ENCODE data around the gene SOX5.

Gene SOX5

GRCh38 chr12:23600919-23601318, 348.6 kb downstream of the SOX5 start:
- DNase-seq (ENCODE audit: low read depth), result no peak

- no peak for DNase-seq (ENCODE audit: low read depth)
These were observed 352.9 kb downstream of the SOX5 start for GRCh38 chr12:23596568-23596967.

- no peak for DNase-seq (ENCODE audit: low read depth)
These were observed 361.5 kb downstream of the SOX5 start for GRCh38 chr12:23587833-23588559.

- no peak for DNase-seq (ENCODE audit: low read depth)
These were observed 363.7 kb downstream of the SOX5 start for GRCh38 chr12:23585782-23586163.

- DNase-seq (ENCODE audit: low read depth), result no peak
These were observed 364.2 kb downstream of the SOX5 start for GRCh38 chr12:23585156-23585781.

GRCh38 chr12:23581913-23582312, 367.6 kb downstream of the SOX5 start:
- DNase-seq (ENCODE audit: low read depth), result no peak

GRCh38 chr12:23579257-23579656, 370.2 kb downstream of the SOX5 start:
- DNase-seq (ENCODE audit: low read depth), result no peak

- DNase-seq (ENCODE audit: low read depth), result no peak
These were observed 373.1 kb downstream of the SOX5 start for GRCh38 chr12:23576372-23576771.

GRCh38 chr12:23569356-23569755, 380.1 kb downstream of the SOX5 start:
- DNase-seq (ENCODE audit: low read depth), result no peak

GRCh38 chr12:23566133-23566532, 383.3 kb downstream of the SOX5 start:
- DNase-seq (ENCODE audit: low read depth), result no peak

- no peak for DNase-seq (ENCODE audit: low read depth)
These were observed 384.9 kb downstream of the SOX5 start for GRCh38 chr12:23564451-23565152.

GRCh38 chr12:23561364-23562345, 387.8 kb downstream of the SOX5 start:
- no peak for DNase-seq (ENCODE audit: low read depth)

- no peak for DNase-seq (ENCODE audit: low read depth)
These were observed 388.9 kb downstream of the SOX5 start for GRCh38 chr12:23560611-23561010.

- no peak for DNase-seq (ENCODE audit: low read depth)
These were observed 390.2 kb downstream of the SOX5 start for GRCh38 chr12:23559268-23559753.

GRCh38 chr12:23556661-23557060, 392.8 kb downstream of the SOX5 start:
- DNase-seq (ENCODE audit: low read depth), result no peak

GRCh38 chr12:23555825-23556207, 393.7 kb downstream of the SOX5 start:
- no peak for DNase-seq (ENCODE audit: low read depth)

GRCh38 chr12:23555180-23555824, 394.2 kb downstream of the SOX5 start:
- DNase-seq (ENCODE audit: low read depth), result no peak

GRCh38 chr12:23552417-23552816, 397.1 kb downstream of the SOX5 start:
- DNase-seq (ENCODE audit: low read depth), result no peak

GRCh38 chr12:23550753-23551152, 398.7 kb downstream of the SOX5 start:
- no peak for DNase-seq (ENCODE audit: low read depth)

- no peak for DNase-seq (ENCODE audit: low read depth)
These were observed 400.7 kb downstream of the SOX5 start for GRCh38 chr12:23548742-23549141.

GRCh38 chr12:23546756-23547155, 402.7 kb downstream of the SOX5 start:
- no peak for DNase-seq (ENCODE audit: low read depth)

Measured in T follicular helper cell (primary cell).